Stomach (tissue), 9 donors: ENCODE measurements around the gene BNC2. TPM values are rescaled to one million over a fixed set of nuclear protein-coding genes. Genes with fewer than 3 reads are reported as not detected.
A peak's percentile ranks its signal among the peaks of the same experiment; 100 is the strongest.

Experiments
- DNase-seq, 2 donors: peaks; one replicate each; pipeline versions ENCODE4 v3.0.0 to v3.0.0-alpha.2; 2013 to 2019
- H3K27ac ChIP-seq, 5 donors: fragments of 200-600 bp in 4 of 5; sonication (generic) in 4 of 5; one replicate each; pipeline ENCODE4 v1.5.1; 2013 to 2019; ENCODE audit warnings: mild to moderate bottlenecking in 1 of 5, moderate library complexity in 1 of 5
- H3K27me3 ChIP-seq, 3 donors: fragments of 200-600 bp; sonication (generic); one replicate each; pipeline ENCODE4 v1.5.1; 2017 to 2019; ENCODE audit warnings: mixed run types in 1 of 3
- H3K36me3 ChIP-seq, 4 donors: fragments of 200-600 bp; sonication (generic); 1 replicate in 3 of 4; 2 replicates in 1 of 4; pipeline ENCODE4 v1.5.1; 2016 to 2019
- H3K4me1 ChIP-seq, 4 donors: fragments of 200-600 bp; sonication (generic); one replicate each; pipeline ENCODE4 v1.5.1; 2016 to 2019
- H3K4me3 ChIP-seq, 4 donors: fragments of 200-600 bp; sonication (generic) in 3 of 4; one replicate each; pipeline ENCODE4 v1.5.1; 2016 to 2019; ENCODE audit warnings: mild to moderate bottlenecking in 1 of 4
- H3K9me3 ChIP-seq, 4 donors: fragments of 200-600 bp; sonication (generic); one replicate each; pipeline ENCODE4 v1.5.1; 2016 to 2019
- CTCF ChIP-seq, 7 experiments: fragments of 450-650 bp in 4 of 7; fragments of 200-600 bp in 3 of 7; sonication (generic) in 3 of 7; IDR thresholded peaks; one replicate each; pipeline ENCODE4 v1.5.1; 2016 to 2019; ENCODE audit warnings: antibody characterized with exemption in 7 of 7, control low read depth in 2 of 7, mild to moderate bottlenecking in 1 of 7
- EP300 ChIP-seq: sonication (generic); formaldehyde crosslinking; IDR thresholded peaks from one replicate; pipeline ENCODE4 v1.6.1; 2017; ENCODE audit warnings: antibody characterized with exemption
- POLR2A ChIP-seq, 4 donors: fragments of 450-650 bp; IDR thresholded peaks; one replicate each; pipeline ENCODE4 v1.6.1; 2016; ENCODE audit warnings: antibody characterized with exemption in 4 of 4, control low read depth in 2 of 4, mild to moderate bottlenecking in 1 of 4, moderate library complexity in 1 of 4
- POLR2AphosphoS5 ChIP-seq, 3 donors: sonication (generic); formaldehyde crosslinking; IDR thresholded peaks; one replicate each; pipeline ENCODE4 v1.6.1; 2016; ENCODE audit warnings: antibody characterized with exemption in 3 of 3
- WGBS, 5 donors: extraction: QIAGEN DNeasy Blood & Tissue Kit in 3 of 5; methylation state at CpG; one replicate each; pipeline versions ENCODE4 v1.1.5 to v1.1.7; 2013 to 2018; 5-methylcytosine and 5-hydroxymethylcytosine counted together
- intact Hi-C: fragments of 100-400 bp; cut with DNase I; formaldehyde crosslinking; loops from one replicate; pipeline ENCODE4 v1.15.1; 2023; ENCODE audit warnings: low total_unique reads
- polyA plus RNA-seq, 3 donors: library from polyadenylated mRNA; stranded (reverse); fragments of 200-250 nt; gene quantifications; one replicate each; pipeline ENCODE4 v1.2.3, GENCODE V29; 2013
- total RNA-seq, 5 donors: library from RNA; depleted of rRNA; stranded (reverse); fragments of >200 nt; gene quantifications; one replicate each; pipeline versions ENCODE4 v1.1.0 to v1.2.3, GENCODE V29; 2014 to 2016
- donor health status: healthy with polysubstance abuse.
- donor health status: Bipolar disorder and iron deficiency.
- donor health status: healthy.

The BNC2 gene
- total and polyA plus RNA-seq, 8 donors: 1.1 to 60.7 (median 7.6) TPM

GRCh38 chr9:16572005-16572734, 298.3 kb downstream of the BNC2 start:
- Histone ChIP-seq H3K4me1 (peaks cover 0 to 35% (median 14%) of the 10 kb centered on the region in 4 donors), H3K27me3 (no peaks in the 10 kb centered on the region), H3K36me3 (no peaks in the 10 kb centered on the region), H3K27ac (no peak overlapping the region), H3K4me3 (peak overlapping the region in 1 of 4 donors; percentile 10), H3K9me3 (no peaks in the 10 kb centered on the region)
- DNase-seq: no peak
- TF ChIP-seq EP300 (no peak), POLR2AphosphoS5 (IDR thresholded peaks at IDR 0.05) (no peak), CTCF (IDR thresholded peaks at IDR 0.05) (no peak), POLR2A (IDR thresholded peaks at IDR 0.05) (no peak)
- WGBS, 5 donors: 20 to 44% (median 38%) methylated on average over 5 of the region's 5 CpGs
- intact Hi-C loops: no loop called here

- H3K9me3 ChIP-seq: no peaks in the 10 kb centered on the region
- 26 to 46% (median 38%) methylated on average over 7 of the region's 7 CpGs for WGBS, 5 donors
- H3K27ac ChIP-seq: no peak overlapping the region
- peak in 1 of 2 donors; percentile 39 for DNase-seq
- H3K27me3 ChIP-seq: no peaks in the 10 kb centered on the region
- TF ChIP-seq POLR2AphosphoS5 (IDR thresholded peaks at IDR 0.05) (no peak), CTCF (IDR thresholded peaks at IDR 0.05) (no peak), EP300 (no peak), POLR2A (IDR thresholded peaks at IDR 0.05) (no peak)
- intact Hi-C loops: no loop called here
- H3K36me3 ChIP-seq: no peaks in the 10 kb centered on the region
- peak overlapping the region in 1 of 4 donors; percentile 10 for H3K4me3 ChIP-seq
- peaks cover 0 to 35% (median 14%) of the 10 kb centered on the region in 4 donors for H3K4me1 ChIP-seq
Observed at GRCh38 chr9:16571127-16571802, 299.2 kb downstream of the BNC2 start.

- Histone ChIP-seq H3K27me3 (no peaks in the 10 kb centered on the region), H3K9me3 (no peaks in the 10 kb centered on the region), H3K27ac (no peak overlapping the region), H3K36me3 (no peaks in the 10 kb centered on the region), H3K4me1 (peaks cover 0 to 11% (median 0%) of the 10 kb centered on the region in 4 donors), H3K4me3 (no peak overlapping the region)
- WGBS, 5 donors: 94 to 99% (median 97%) methylated on average over 2 of the region's 2 CpGs
- DNase-seq: no peak
- intact Hi-C loops: no loop called here
- TF ChIP-seq EP300 (no peak), CTCF (IDR thresholded peaks at IDR 0.05) (no peak), POLR2A (IDR thresholded peaks at IDR 0.05) (no peak), POLR2AphosphoS5 (IDR thresholded peaks at IDR 0.05) (no peak)
Observed at GRCh38 chr9:16563446-16563845, 307.0 kb downstream of the BNC2 start.

GRCh38 chr9:16561121-16561520, 309.3 kb downstream of the BNC2 start:
- Histone ChIP-seq H3K27ac (no peak overlapping the region), H3K36me3 (no peaks in the 10 kb centered on the region), H3K4me3 (no peak overlapping the region), H3K9me3 (no peaks in the 10 kb centered on the region), H3K4me1 (peaks cover 0 to 11% (median 0%) of the 10 kb centered on the region in 4 donors), H3K27me3 (no peaks in the 10 kb centered on the region)
- no peak for DNase-seq
- no peak for TF ChIP-seq POLR2A (IDR thresholded peaks at IDR 0.05)
- no peak for TF ChIP-seq CTCF (IDR thresholded peaks at IDR 0.05)
- no peak for TF ChIP-seq POLR2AphosphoS5 (IDR thresholded peaks at IDR 0.05)
- no peak for TF ChIP-seq EP300
- intact Hi-C loops: no loop called here
- WGBS, 5 donors: 77 to 84% (median 80%) methylated on average over 4 of the region's 4 CpGs
